Breast epithelium (tissue), 4 donors: Measurements from ENCODE around the gene ITPKB. TPM values are rescaled to one million over a fixed set of nuclear protein-coding genes. Genes with fewer than 3 reads are reported as not detected.

Experiments
- DNase-seq, 2 donors: peaks; one replicate each; pipeline ENCODE4 v3.0.0-alpha.2; 2019; ENCODE audit warnings: low spot score in 2 of 2
- H3K27ac ChIP-seq, 2 donors: fragments of 200-600 bp; sonication (generic) in 1 of 2; one replicate each; pipeline ENCODE4 v1.5.1; 2016 to 2019; ENCODE audit warnings: mild to moderate bottlenecking in 1 of 2
- H3K27me3 ChIP-seq, 2 donors: fragments of 200-600 bp; sonication (generic) in 1 of 2; one replicate each; pipeline versions ENCODE4 v1.5.1 to v1.6.0; 2017 to 2019; ENCODE audit warnings: control low read depth in 1 of 2, mild to moderate bottlenecking in 1 of 2
- H3K36me3 ChIP-seq: fragments of 200-600 bp; one replicate; pipeline ENCODE4 v1.5.1; 2019
- H3K4me1 ChIP-seq, 2 donors: fragments of 200-600 bp; sonication (generic); one replicate each; pipeline ENCODE4 v1.5.1; 2016 to 2019; ENCODE audit warnings: control low read depth in 1 of 2
- H3K4me3 ChIP-seq, 3 donors: fragments of 200-600 bp; sonication (generic); 1 replicate in 2 of 3; 2 replicates in 1 of 3; pipeline ENCODE4 v1.5.1; 2016 to 2019; ENCODE audit warnings: mild to moderate bottlenecking in 3 of 3, moderate library complexity in 2 of 3
- H3K9me3 ChIP-seq, 2 donors: fragments of 200-600 bp; sonication (generic) in 1 of 2; one replicate each; pipeline ENCODE4 v1.5.1; 2016 to 2019; ENCODE audit warnings: control low read depth in 1 of 2
- POLR2A ChIP-seq: fragments of 450-650 bp; IDR thresholded peaks from one replicate; pipeline ENCODE4 v1.6.1; 2016; ENCODE audit warnings: antibody characterized with exemption, mild to moderate bottlenecking, moderate library complexity
- POLR2AphosphoS5 ChIP-seq, 3 donors: sonication (generic); formaldehyde crosslinking; IDR thresholded peaks; one replicate each; pipeline ENCODE4 v1.6.1; 2017; ENCODE audit warnings: antibody characterized with exemption in 3 of 3
- intact Hi-C: fragments of 100-400 bp; cut with DNase I; formaldehyde crosslinking; loops from one replicate; pipeline ENCODE4 v1.15.1; 2023; ENCODE audit warnings: low total_unique reads
- total RNA-seq, 3 donors: library from RNA; depleted of rRNA; stranded (reverse); fragments of >200 nt; gene quantifications; one replicate each; pipeline ENCODE4 v1.1.0, GENCODE V29; 2016
- TF ChIP-seq, protein P1 (sequence below), 3 donors: fragments of 450-650 bp; IDR thresholded peaks; one replicate each; pipeline ENCODE4 v1.5.1; 2016 to 2017; ENCODE audit warnings: antibody characterized with exemption in 3 of 3, mild to moderate bottlenecking in 3 of 3, moderate library complexity in 3 of 3

The ITPKB gene
- total RNA-seq, 3 donors from 2014 or later: 24.0 to 37.6 (median 25.6) TPM

DNA sequence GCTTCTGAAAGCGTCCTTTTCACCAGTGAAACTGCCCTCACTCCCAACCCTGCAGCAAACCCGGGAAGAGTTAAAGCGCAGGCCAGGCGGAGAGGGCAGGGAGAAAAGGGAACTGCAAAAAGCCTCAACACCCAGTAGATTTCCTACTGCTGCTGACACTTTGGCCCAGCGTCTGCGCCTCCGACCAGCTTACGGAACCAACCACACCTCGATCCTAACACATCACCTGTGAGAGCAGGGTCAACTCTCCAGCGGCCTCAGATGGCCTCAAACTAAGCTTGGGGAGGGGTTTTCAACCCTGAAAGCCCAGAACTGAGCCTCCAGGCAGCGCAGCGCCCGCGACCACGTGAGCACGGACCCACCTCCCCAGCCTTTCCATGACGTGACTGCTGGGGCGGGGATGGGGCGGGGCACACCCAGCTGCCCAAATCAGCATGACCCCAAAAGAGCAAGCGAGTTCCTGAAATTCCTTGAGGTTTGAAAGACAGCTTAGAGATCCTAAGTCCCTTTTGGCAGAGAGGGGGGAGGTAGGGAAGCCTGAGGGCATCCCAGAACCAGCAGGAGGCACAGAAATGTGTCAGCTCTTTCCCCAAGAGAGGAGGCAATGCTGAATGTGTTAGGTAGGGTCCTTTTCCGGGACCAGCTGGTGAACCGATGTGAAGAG lies 59.1 kb downstream of the ITPKB start:
- no peaks in the 10 kb centered on the region for H3K36me3 ChIP-seq
- peak overlapping the region; percentile 35 to 66 (median 39) for H3K4me3 ChIP-seq
- no peak for TF ChIP-seq POLR2A
- peak; percentile 61 to 85 (median 81) for TF ChIP-seq POLR2AphosphoS5 (IDR thresholded peaks at IDR 0.05)
- H3K9me3 ChIP-seq: no peaks in the 10 kb centered on the region
- peak; percentile 61 to 64 for DNase-seq
- H3K27me3 ChIP-seq: no peaks in the 10 kb centered on the region
- intact Hi-C loops: no loop called here
- peaks cover 5 to 17% of the 10 kb centered on the region in 2 donors for H3K4me1 ChIP-seq
- peak overlapping the region; percentile 84 to 95 for H3K27ac ChIP-seq

DNA sequence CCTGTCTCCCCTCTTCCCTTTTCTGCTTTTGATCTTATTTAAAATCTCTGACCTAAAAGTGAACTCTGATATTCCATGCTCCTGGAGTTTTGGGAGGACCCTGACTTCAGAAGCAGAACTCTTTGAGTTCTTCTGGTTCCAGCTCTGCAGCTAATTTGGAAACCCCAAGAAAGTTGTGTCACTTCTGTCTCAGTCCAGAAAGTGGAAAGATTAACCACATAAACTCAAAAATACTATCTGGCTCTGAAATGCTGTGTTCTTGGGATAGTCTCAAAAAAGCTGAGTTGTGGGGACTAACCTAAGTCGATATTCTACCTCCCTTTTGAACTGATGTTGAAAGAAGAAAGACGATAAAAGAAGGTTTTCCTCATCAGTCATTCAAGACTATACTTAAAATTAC lies 59.8 kb downstream of the ITPKB start:
- Histone ChIP-seq H3K4me3 (no peak overlapping the region), H3K27ac (peak overlapping the region; percentile 84 to 95), H3K36me3 (no peaks in the 10 kb centered on the region), H3K4me1 (peaks cover 5 to 17% of the 10 kb centered on the region in 2 donors), H3K9me3 (no peaks in the 10 kb centered on the region), H3K27me3 (no peaks in the 10 kb centered on the region)
- no peak for DNase-seq
- intact Hi-C loops: no loop called here
- TF ChIP-seq, protein P1, sequence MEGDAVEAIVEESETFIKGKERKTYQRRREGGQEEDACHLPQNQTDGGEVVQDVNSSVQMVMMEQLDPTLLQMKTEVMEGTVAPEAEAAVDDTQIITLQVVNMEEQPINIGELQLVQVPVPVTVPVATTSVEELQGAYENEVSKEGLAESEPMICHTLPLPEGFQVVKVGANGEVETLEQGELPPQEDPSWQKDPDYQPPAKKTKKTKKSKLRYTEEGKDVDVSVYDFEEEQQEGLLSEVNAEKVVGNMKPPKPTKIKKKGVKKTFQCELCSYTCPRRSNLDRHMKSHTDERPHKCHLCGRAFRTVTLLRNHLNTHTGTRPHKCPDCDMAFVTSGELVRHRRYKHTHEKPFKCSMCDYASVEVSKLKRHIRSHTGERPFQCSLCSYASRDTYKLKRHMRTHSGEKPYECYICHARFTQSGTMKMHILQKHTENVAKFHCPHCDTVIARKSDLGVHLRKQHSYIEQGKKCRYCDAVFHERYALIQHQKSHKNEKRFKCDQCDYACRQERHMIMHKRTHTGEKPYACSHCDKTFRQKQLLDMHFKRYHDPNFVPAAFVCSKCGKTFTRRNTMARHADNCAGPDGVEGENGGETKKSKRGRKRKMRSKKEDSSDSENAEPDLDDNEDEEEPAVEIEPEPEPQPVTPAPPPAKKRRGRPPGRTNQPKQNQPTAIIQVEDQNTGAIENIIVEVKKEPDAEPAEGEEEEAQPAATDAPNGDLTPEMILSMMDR (IDR thresholded peaks at IDR 0.05): no peak
- TF ChIP-seq POLR2A (no peak), POLR2AphosphoS5 (IDR thresholded peaks at IDR 0.05) (no peak)

DNA sequence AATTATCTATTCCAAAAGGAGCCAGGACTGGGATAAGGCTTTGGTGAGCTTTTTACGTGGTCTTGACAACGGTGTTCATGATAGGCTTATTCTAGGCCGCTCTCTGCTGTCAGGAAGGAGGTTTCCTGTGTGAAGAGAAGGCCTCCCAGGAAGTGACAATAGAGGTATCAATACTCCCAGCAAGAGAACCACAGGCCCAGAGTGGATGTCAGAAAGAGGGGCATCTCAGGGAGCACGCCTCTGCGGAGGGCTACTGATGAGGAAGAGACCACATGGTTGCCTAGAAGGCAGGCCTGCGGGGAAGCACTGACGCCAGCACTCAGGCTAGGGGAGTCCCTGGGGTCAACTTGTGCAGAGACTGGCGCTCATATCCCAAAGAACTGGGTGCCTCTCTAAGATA lies 60.4 kb downstream of the ITPKB start:
- H3K9me3 ChIP-seq: no peaks in the 10 kb centered on the region
- no peaks in the 10 kb centered on the region for H3K36me3 ChIP-seq
- H3K4me1 ChIP-seq: peaks cover 5 to 17% of the 10 kb centered on the region in 2 donors
- H3K27ac ChIP-seq: peak overlapping the region; percentile 84 to 95
- intact Hi-C loops: no loop called here
- TF ChIP-seq POLR2A (no peak), POLR2AphosphoS5 (IDR thresholded peaks at IDR 0.05) (no peak)
- TF ChIP-seq, protein P1 (IDR thresholded peaks at IDR 0.05): no peak
- no peak for DNase-seq
- no peaks in the 10 kb centered on the region for H3K27me3 ChIP-seq
- H3K4me3 ChIP-seq: no peak overlapping the region

DNA sequence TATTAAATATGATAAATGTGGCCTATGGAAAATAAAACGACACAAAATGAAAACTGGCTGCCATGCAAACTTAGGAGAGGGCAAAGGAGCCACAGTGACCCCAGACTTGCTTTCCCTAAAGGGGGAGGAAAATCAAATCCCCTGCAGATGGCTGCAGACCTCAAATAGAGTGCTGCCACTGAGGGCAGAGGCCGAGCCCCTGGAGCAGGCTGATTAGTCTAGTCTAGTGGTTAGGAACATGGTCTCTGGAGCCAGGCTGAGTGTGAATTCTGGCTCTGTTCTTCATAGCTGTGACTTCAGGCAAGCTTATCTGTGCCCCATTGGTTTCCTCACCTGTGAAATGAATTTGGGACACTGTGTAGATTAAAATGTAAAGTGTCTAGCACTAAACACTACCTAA lies 60.8 kb downstream of the ITPKB start:
- no peaks in the 10 kb centered on the region for H3K27me3 ChIP-seq

DNA sequence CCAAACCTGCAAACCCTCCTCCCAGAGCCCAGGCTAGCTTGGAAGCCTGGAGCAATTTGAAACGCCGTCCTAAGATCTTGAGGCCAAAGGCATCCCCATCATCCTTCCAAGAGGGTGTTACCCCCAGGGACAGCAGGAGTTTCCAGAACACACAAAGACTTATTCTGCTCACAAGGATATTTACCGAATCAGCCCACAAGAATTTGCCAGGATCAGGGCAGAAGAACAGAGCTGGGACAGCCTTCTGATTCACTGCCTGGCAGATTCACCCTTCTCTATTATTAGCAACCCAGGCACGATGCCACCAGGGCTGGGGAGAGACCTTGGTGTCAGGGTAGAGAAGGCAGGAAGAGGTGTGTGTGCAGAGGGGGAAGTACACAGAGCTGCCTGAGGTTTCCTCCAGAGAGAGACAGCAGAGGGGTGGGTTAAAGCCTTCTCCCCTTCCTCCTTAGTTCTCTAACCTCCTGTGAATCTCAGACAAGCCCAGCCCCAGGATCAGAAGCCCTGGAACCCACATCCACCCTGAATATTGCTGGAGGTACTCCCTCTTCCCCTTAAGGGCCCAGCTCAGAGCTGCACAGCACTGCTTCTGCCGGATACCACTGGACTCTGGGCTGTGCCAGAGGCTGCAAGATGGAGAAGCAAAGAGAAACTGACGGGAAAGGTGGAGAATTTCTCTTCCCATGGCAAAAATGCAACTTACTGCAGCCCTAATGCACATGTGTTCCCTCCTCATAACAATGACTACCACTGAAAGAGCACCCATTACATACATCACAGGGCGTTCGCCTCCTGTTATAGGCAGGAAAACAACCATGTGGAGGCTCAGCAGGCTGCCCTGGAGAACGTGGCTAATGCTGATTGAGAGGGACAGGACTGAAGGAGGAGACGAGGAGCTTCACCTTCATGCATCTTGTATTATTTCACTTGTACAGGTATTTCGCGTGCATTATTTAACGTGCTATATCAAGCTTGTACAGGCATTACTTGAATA lies 61.8 kb downstream of the ITPKB start:
- intact Hi-C loops: no loop called here
- Histone ChIP-seq H3K4me1 (peaks cover 5 to 20% of the 10 kb centered on the region in 2 donors), H3K27me3 (no peaks in the 10 kb centered on the region), H3K36me3 (no peaks in the 10 kb centered on the region), H3K4me3 (peak overlapping the region in 1 of 3 donors; percentile 22), H3K27ac (peak overlapping the region; percentile 84 to 89), H3K9me3 (no peaks in the 10 kb centered on the region)
- DNase-seq: peak; percentile 91 to 95
- TF ChIP-seq POLR2AphosphoS5 (IDR thresholded peaks at IDR 0.05): peak; percentile 51 to 83 (median 53)
- no peak for TF ChIP-seq POLR2A
- TF ChIP-seq, protein P1 (IDR thresholded peaks at IDR 0.05): no peak

More for the DNA sequence above, 60.8 kb downstream of the ITPKB start:
- DNase-seq: no peak
- H3K36me3 ChIP-seq: no peaks in the 10 kb centered on the region
- H3K9me3 ChIP-seq: no peaks in the 10 kb centered on the region
- no peak overlapping the region for H3K4me3 ChIP-seq
- H3K27ac ChIP-seq: peak overlapping the region; percentile 84 to 95
- TF ChIP-seq POLR2A (no peak), POLR2AphosphoS5 (IDR thresholded peaks at IDR 0.05) (no peak)
- intact Hi-C loops: no loop called here
- peaks cover 5 to 17% of the 10 kb centered on the region in 2 donors for H3K4me1 ChIP-seq
